HCT116 (cell line): ENCODE measurements around the gene POGLUT2. TPM values are rescaled to one million over a fixed set of nuclear protein-coding genes. Genes with fewer than 3 reads are reported as not detected.

Experiments used
- ATAC-seq: fragments of 200-7000 bp; cut with Tn5 transposase; 2 replicates; pipeline ENCODE4 v1.9.1; 2020; ENCODE audit warnings: mild to moderate bottlenecking, moderate library complexity
- BruUV-seq: library from RNA; stranded (reverse); fragments of 400-500 nt; replicated peaks from 2 replicates; lab custom pipeline; 2021; lab: Mats Ljungman, UMichigan
- CTCF ChIA-PET: fragments of 300-600 bp; sonication (Branson Sonifier 250); formaldehyde crosslinking; loops from one replicate; lab custom pipeline; 2021; ENCODE audit warnings: antibody characterized with exemption; lab: Charles Lee
- POLR2A ChIA-PET: fragments of 300-600, 350-600 bp; sonication (Branson Sonifier 250); formaldehyde crosslinking; loops from one replicate; lab custom pipeline; 2021; ENCODE audit warnings: antibody characterized with exemption; lab: Charles Lee
- RAD21 ChIA-PET, 2 experiments: fragments of 300-600 bp; sonication (Branson Sonifier 250); formaldehyde crosslinking; loops; one replicate each; lab custom pipeline; 2023; ENCODE audit warnings: low total read pairs in 2 of 2; ENCODE audit not compliant: uncharacterized antibody in 2 of 2, unreplicated experiment in 2 of 2, low non-redundant PET in 1 of 2; lab: Charles Lee
- DNase-seq: peaks from one replicate; pipeline ENCODE4 v3.0.0-alpha.2; 2010; ENCODE audit warnings: low read depth, low spot score
- H2AFZ ChIP-seq: fragments of 200-600 bp; shearing (Covaris generic), sonication (generic); 2 replicates; pipeline ENCODE4 v1.6.1; 2017; ENCODE audit warnings: low read depth, mixed run types, mixed read lengths, antibody characterized with exemption, low read length; ENCODE audit not compliant: poor library complexity, severe bottlenecking
- H3K27ac ChIP-seq: 2 replicates; pipeline ENCODE4 v1.5.1; 2012; ENCODE audit warnings: low read depth, low read length
- H3K27me3 ChIP-seq: fragments of 200-600 bp; sonication (generic); 2 replicates; pipeline ENCODE4 v1.6.1; 2016; ENCODE audit warnings: mixed run types, low read length, mixed read lengths; ENCODE audit not compliant: insufficient read depth
- H3K36me3 ChIP-seq, 2 experiments: fragments of 200-500 bp in 1 of 2; fragments of 200-600 bp in 1 of 2; sonication (Bioruptor generic) in 1 of 2; sonication (generic) in 1 of 2; 2 replicates each; pipeline versions ENCODE4 v1.5.1 to v1.6.1; 2014 to 2016; ENCODE audit warnings: low read length in 2 of 2, inconsistent platforms in 1 of 2, mixed read lengths in 1 of 2, mixed run types in 1 of 2; ENCODE audit not compliant: insufficient read depth in 2 of 2, control insufficient read depth in 1 of 2
- H3K4me1 ChIP-seq, 2 experiments: fragments of 200-600 bp in 1 of 2; sonication (generic) in 1 of 2; 2 replicates each; pipeline versions ENCODE4 v1.5.1 to v1.6.1; 2012 to 2017; ENCODE audit warnings: low read length in 2 of 2, inconsistent platforms in 1 of 2, mild to moderate bottlenecking in 1 of 2, mixed read lengths in 1 of 2, mixed run types in 1 of 2, moderate library complexity in 1 of 2; ENCODE audit not compliant: insufficient read depth in 2 of 2, control insufficient read depth in 1 of 2
- H3K4me2 ChIP-seq: fragments of 200-600 bp; sonication (generic); 2 replicates; pipeline ENCODE4 v1.6.1; 2017; ENCODE audit warnings: mixed run types, low read length, mixed read lengths
- H3K4me3 ChIP-seq, 2 experiments: fragments of 200-600 bp in 1 of 2; sonication (generic) in 1 of 2; replicated peaks in 1 of 2; 2 replicates each; pipeline ENCODE4 v1.5.1; 2011 to 2016; ENCODE audit warnings: low read length in 2 of 2, control low read depth in 1 of 2, low read depth in 1 of 2, mild to moderate bottlenecking in 1 of 2, mixed read lengths in 1 of 2, mixed run types in 1 of 2
- H3K79me2 ChIP-seq: fragments of 200-600 bp; sonication (generic); 2 replicates; pipeline ENCODE4 v1.6.1; 2017; ENCODE audit warnings: mild to moderate bottlenecking, mixed run types, low read length, moderate library complexity, mixed read lengths; ENCODE audit not compliant: insufficient read depth
- H3K9ac ChIP-seq: fragments of 200-600 bp; sonication (generic); 2 replicates; pipeline ENCODE4 v1.6.1; 2016; ENCODE audit warnings: low read length, mixed read lengths
- H3K9me2 ChIP-seq: fragments of 200-600 bp; sonication (generic), shearing (Covaris generic); 2 replicates; pipeline ENCODE4 v1.6.1; 2017; ENCODE audit warnings: mixed run types, mild to moderate bottlenecking, moderate library complexity; ENCODE audit not compliant: insufficient read depth
- H3K9me3 ChIP-seq, 2 experiments: fragments of 200-500 bp in 1 of 2; fragments of 200-600 bp in 1 of 2; sonication (Bioruptor generic) in 1 of 2; sonication (generic) in 1 of 2; 2 replicates each; pipeline ENCODE4 v1.6.1; 2014 to 2017; ENCODE audit warnings: low read length in 2 of 2, mixed read lengths in 2 of 2, inconsistent platforms in 1 of 2, low read depth in 1 of 2, mild to moderate bottlenecking in 1 of 2, mixed run types in 1 of 2, moderate library complexity in 1 of 2; ENCODE audit not compliant: control insufficient read depth in 1 of 2, insufficient read depth in 1 of 2
- H4K20me1 ChIP-seq: fragments of 200-600 bp; sonication (generic), shearing (Covaris generic); 2 replicates; pipeline ENCODE4 v1.6.1; 2017; ENCODE audit warnings: mixed run types, mild to moderate bottlenecking, moderate library complexity; ENCODE audit not compliant: insufficient read depth
- ATF3 ChIP-seq: IDR thresholded peaks from 2 replicates; pipeline ENCODE4 v1.6.1; 2012
- CBX3 ChIP-seq: IDR thresholded peaks from 2 replicates; pipeline ENCODE4 v1.6.1; 2012; ENCODE audit warnings: low read depth
- CEBPB ChIP-seq: IDR thresholded peaks from 2 replicates; pipeline ENCODE4 v1.6.1; 2012; ENCODE audit warnings: low read depth
- CTCF ChIP-seq, 3 experiments: fragments of 200-600 bp in 1 of 3; sonication (generic) in 1 of 3; IDR thresholded peaks in 2 of 3; conservative IDR thresholded peaks in 1 of 3; 2 replicates each; pipeline ENCODE4 v1.5.1; 2012 to 2017; ENCODE audit warnings: low read depth in 2 of 3, low read length in 2 of 3, antibody characterized with exemption in 1 of 3, borderline replicate concordance in 1 of 3, control low read depth in 1 of 3, mild to moderate bottlenecking in 1 of 3, mixed read lengths in 1 of 3, mixed run types in 1 of 3, moderate library complexity in 1 of 3; ENCODE audit not compliant: insufficient read depth in 1 of 3
- EGR1 ChIP-seq: IDR thresholded peaks from 2 replicates; pipeline ENCODE4 v1.6.1; 2012; ENCODE audit warnings: low read depth
- ELF1 ChIP-seq: IDR thresholded peaks from 2 replicates; pipeline ENCODE4 v1.6.1; 2012; ENCODE audit warnings: low read depth, borderline replicate concordance
- EZH2 ChIP-seq: fragments of 200-600 bp; sonication (generic); IDR thresholded peaks from 2 replicates; pipeline ENCODE4 v1.6.1; 2017; ENCODE audit warnings: antibody characterized with exemption, mixed run types
- JUND ChIP-seq: IDR thresholded peaks from 2 replicates; pipeline ENCODE4 v1.6.1; 2012
- POLR2A ChIP-seq: IDR thresholded peaks from 2 replicates; pipeline ENCODE4 v1.7.0; 2011; ENCODE audit warnings: borderline replicate concordance; ENCODE audit not compliant: insufficient read depth, insufficient read length; ENCODE audit errors: extremely low read depth
- POLR2AphosphoS5 ChIP-seq: IDR thresholded peaks from 2 replicates; pipeline ENCODE4 v1.6.1; 2011; ENCODE audit warnings: mild to moderate bottlenecking, low read depth, low read length, moderate library complexity
- RAD21 ChIP-seq: IDR thresholded peaks from 2 replicates; pipeline ENCODE4 v1.6.1; 2012; ENCODE audit warnings: low read depth, mild to moderate bottlenecking
- REST ChIP-seq: IDR thresholded peaks from 2 replicates; pipeline ENCODE4 v1.6.1; 2012; ENCODE audit warnings: low read depth
- SP1 ChIP-seq: IDR thresholded peaks from 2 replicates; pipeline ENCODE4 v1.6.1; 2012; ENCODE audit warnings: low read depth
- SRF ChIP-seq: IDR thresholded peaks from 2 replicates; pipeline ENCODE4 v1.6.1; 2012; ENCODE audit warnings: low read depth
- ZBTB33 ChIP-seq: IDR thresholded peaks from 2 replicates; pipeline ENCODE4 v1.6.1; 2011; ENCODE audit warnings: mild to moderate bottlenecking, low read length, moderate library complexity; ENCODE audit not compliant: insufficient replicate concordance; ENCODE audit errors: extremely low read depth
- intact Hi-C: fragments of 100-400 bp; cut with micrococcal nuclease; formaldehyde crosslinking; loops from 2 replicates; pipeline ENCODE4 v1.10.0; 2022
- total RNA-seq: library from RNA; stranded (reverse); gene quantifications from one replicate; pipeline ENCODE4 v1.2.1, GENCODE V29; 2021; ENCODE audit not compliant: unreplicated experiment

Gene POGLUT2
- total RNA-seq, 1 experiment from 2014 or later = 4.8 TPM

DNA sequence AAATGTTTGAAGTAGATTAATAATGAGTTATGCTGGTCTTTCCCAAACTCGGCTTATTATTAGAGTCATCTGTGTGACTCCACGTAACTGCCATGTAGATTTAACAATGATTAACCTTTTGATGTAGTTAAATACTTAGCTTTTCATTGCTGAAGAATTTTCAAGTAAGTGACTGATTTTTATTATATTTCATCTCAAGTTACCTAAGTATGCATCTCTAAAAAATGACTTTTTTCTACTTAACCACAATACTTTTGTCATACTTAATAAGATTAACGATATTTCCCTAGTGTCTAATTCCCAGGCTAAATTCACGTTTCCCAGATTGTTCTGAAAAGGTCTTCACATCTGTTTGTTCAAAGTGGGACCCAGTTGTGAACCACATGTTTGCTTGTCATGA is 17.9 kb upstream of the POGLUT2 start (continued):
- TF ChIP-seq CTCF (IDR thresholded peaks at IDR 0.05 in 2 of 3, conservative IDR thresholded peaks at IDR 0.05 in 1 of 3; ENCODE audit: borderline replicate concordance in 1 of 3, insufficient read depth in 1 of 3, low read depth in 2 of 3, low read length in 2 of 3) (no peak), JUND (no peak), EGR1 (no peak), SP1 (no peak), ELF1 (no peak), POLR2AphosphoS5 (no peak), RAD21 (no peak), SRF (no peak), ATF3 (no peak), POLR2A (no peak), CEBPB (no peak), CBX3 (no peak)

DNA sequence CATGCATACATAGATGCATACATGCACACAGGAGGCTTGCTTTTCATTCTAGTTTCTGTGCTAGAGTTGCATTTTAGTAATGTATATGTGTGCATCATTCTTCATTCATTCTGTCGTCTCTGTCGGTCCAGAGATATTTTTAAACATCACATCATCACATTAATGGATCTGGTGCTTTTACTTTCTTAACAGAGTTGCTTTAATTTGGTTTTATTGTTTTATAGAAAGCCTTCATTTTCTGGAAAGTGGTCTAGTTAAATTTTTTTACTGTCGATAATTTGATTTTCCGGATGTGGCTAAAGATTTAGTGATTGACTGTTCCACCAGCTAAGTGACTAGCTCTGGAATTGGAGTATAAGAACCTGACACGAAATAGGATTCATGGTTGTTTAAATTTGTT is 17.0 kb upstream of the POGLUT2 start:
- BruUV-seq = no TSS peak
- POLR2A ChIA-PET = no interaction called here

More for the DNA sequence above, 17.0 kb upstream of the POGLUT2 start:
- H3K27ac ChIP-seq = no peak overlapping the region
- H4K20me1 ChIP-seq = no peaks in the 10 kb centered on the region
- peaks cover 11% of the 10 kb centered on the region for H3K79me2 ChIP-seq
- intact Hi-C loops = no loop called here
- TF ChIP-seq JUND (no peak), POLR2A (no peak), EGR1 (no peak), REST (no peak), ZBTB33 (no peak), CTCF (IDR thresholded peaks at IDR 0.05 in 2 of 3, conservative IDR thresholded peaks at IDR 0.05 in 1 of 3; ENCODE audit: borderline replicate concordance in 1 of 3, insufficient read depth in 1 of 3, low read depth in 2 of 3, low read length in 2 of 3) (no peak), ELF1 (no peak), EZH2 (no peak)
- no peak for ATAC-seq
- H3K27me3 ChIP-seq = no peaks in the 10 kb centered on the region
- H3K9me3 ChIP-seq = no peaks in the 10 kb centered on the region
- H2AFZ ChIP-seq = no peak overlapping the region
- ChIA-PET CTCF (no interaction called here), RAD21 (no interaction called here)
- no peaks in the 10 kb centered on the region for H3K4me1 ChIP-seq
- no peak overlapping the region for H3K9ac ChIP-seq
- no peaks in the 10 kb centered on the region for H3K9me2 ChIP-seq
- DNase-seq = no peak
- no peak overlapping the region for H3K4me2 ChIP-seq
- no peak overlapping the region for H3K4me3 ChIP-seq
- H3K36me3 ChIP-seq = peaks cover 0 to 3% of the 10 kb centered on the region in 2 experiments; a peak in 1 of 4 replicates
